GM12874 (cell line): ENCODE data around the gene TTLL11.

Source experiments
- CTCF ChIP-seq: IDR thresholded peaks from 2 replicates; pipeline ENCODE4 v1.5.1; 2011; ENCODE audit warnings: low read depth, mild to moderate bottlenecking, control low read depth, low read length, moderate library complexity; ENCODE audit not compliant: insufficient read depth

The TTLL11 gene

GRCh38 chr9:121912812-121913627 lies 180.1 kb downstream of the TTLL11 start:
- no peak for TF ChIP-seq CTCF

GRCh38 chr9:121910491-121911040 lies 182.5 kb downstream of the TTLL11 start:
- no peak for TF ChIP-seq CTCF

- TF ChIP-seq CTCF: no peak
Measured at GRCh38 chr9:121909111-121909510, 184.0 kb downstream of the TTLL11 start.

GRCh38 chr9:121906074-121906870 lies 186.8 kb downstream of the TTLL11 start:
- TF ChIP-seq CTCF: no peak

GRCh38 chr9:121902461-121903135 lies 190.5 kb downstream of the TTLL11 start:
- no peak for TF ChIP-seq CTCF

- no peak for TF ChIP-seq CTCF
Measured at GRCh38 chr9:121901616-121902015, 191.5 kb downstream of the TTLL11 start.

GRCh38 chr9:121900163-121900562 lies 192.9 kb downstream of the TTLL11 start:
- TF ChIP-seq CTCF: no peak
